HepG2 (cell line): ENCODE data around the gene CDC42EP4. TPM values are rescaled to one million over a fixed set of nuclear protein-coding genes. Genes with fewer than 3 reads are reported as not detected.

Experiments used
- ATAC-seq: fragments of 200-7000 bp; cut with Tn5 transposase; 3 replicates; pipeline ENCODE4 v1.9.1; 2020; ENCODE audit warnings: mild to moderate bottlenecking, moderate library complexity
- BruUV-seq: library from RNA; stranded (reverse); fragments of 400-500 nt; replicated peaks from 2 replicates; lab custom pipeline; 2021; lab: Mats Ljungman, UMichigan
- CTCF ChIA-PET: fragments of 300-600 bp; formaldehyde crosslinking; extraction: SDS; loops from one replicate; lab custom pipeline; 2021; ENCODE audit warnings: low total read pairs, inconsistent platforms, low intra/inter-chr PET ratio; lab: Yijun Ruan, JAX
- POLR2A ChIA-PET: fragments of 350-600 bp; sonication (Branson Sonifier 250); formaldehyde crosslinking; loops from one replicate; lab custom pipeline; 2020; ENCODE audit warnings: antibody characterized with exemption, inconsistent platforms; lab: Yijun Ruan, JAX
- DNase-seq: peaks from one replicate; pipeline ENCODE4 v3.0.0-alpha.2; 2015; ENCODE audit warnings: low spot score
- FAIRE-seq: peaks from 3 replicates; lab custom pipeline; 2011; peaks lifted over from hg19 to GRCh38; lab: Jason Lieb, UNC
- H2AFZ ChIP-seq: one replicate; pipeline ENCODE4 v1.6.1; 2011; ENCODE audit warnings: low read length, inconsistent platforms
- H3K27ac ChIP-seq: fragments of 300-600 bp; 3 replicates; pipeline ENCODE4 v1.8.0; 2011; ENCODE audit warnings: mixed run types, mild to moderate bottlenecking, mixed read lengths, low read length, inconsistent platforms; ENCODE audit not compliant: insufficient read depth; ENCODE audit errors: extremely low read length
- H3K27me3 ChIP-seq, 2 experiments: fragments of 200-600 bp in 1 of 2; 2 replicates in 1 of 2; 3 replicates in 1 of 2; pipeline versions ENCODE4 v1.6.0 to v1.8.0; 2011; ENCODE audit warnings: low read length in 2 of 2, mild to moderate bottlenecking in 2 of 2, moderate library complexity in 2 of 2, inconsistent platforms in 1 of 2; ENCODE audit not compliant: insufficient read depth in 2 of 2, control insufficient read depth in 1 of 2
- H3K36me3 ChIP-seq, 2 experiments: fragments of 200-600 bp in 1 of 2; replicated peaks in 1 of 2; 2 replicates in 1 of 2; 3 replicates in 1 of 2; pipeline versions ENCODE4 v1.5.1 to v1.8.0; 2011; ENCODE audit warnings: low read length in 2 of 2, inconsistent platforms in 1 of 2; ENCODE audit not compliant: insufficient read depth in 2 of 2, control insufficient read depth in 1 of 2
- H3K4me1 ChIP-seq: 2 replicates; pipeline ENCODE4 v1.5.1; 2012; ENCODE audit warnings: low read length, inconsistent platforms; ENCODE audit not compliant: insufficient read depth
- H3K4me2 ChIP-seq: 2 replicates; pipeline ENCODE4 v1.6.0; 2011; ENCODE audit warnings: low read depth, low read length, inconsistent platforms
- H3K4me3 ChIP-seq, 3 experiments: fragments of 200-600 bp in 1 of 3; sonication (generic), shearing (Covaris generic) in 1 of 3; replicated peaks in 1 of 3; 2 replicates each; pipeline ENCODE4 v1.5.1; 2011 to 2016; ENCODE audit warnings: low read length in 3 of 3, inconsistent platforms in 2 of 3, low read depth in 2 of 3, mild to moderate bottlenecking in 2 of 3, control low read depth in 1 of 3, mixed read lengths in 1 of 3; ENCODE audit not compliant: insufficient read depth in 1 of 3
- H3K79me2 ChIP-seq: one replicate; pipeline ENCODE4 v1.6.1; 2011; ENCODE audit warnings: low read length, inconsistent platforms; ENCODE audit not compliant: insufficient read depth
- H3K9ac ChIP-seq: 2 replicates; pipeline ENCODE4 v1.6.0; 2011; ENCODE audit warnings: mild to moderate bottlenecking, low read depth, low read length, inconsistent platforms; ENCODE audit not compliant: insufficient read depth
- H3K9me3 ChIP-seq: 2 replicates; pipeline ENCODE4 v1.5.1; 2012; ENCODE audit warnings: mild to moderate bottlenecking, low read length
- H4K20me1 ChIP-seq: 2 replicates; pipeline ENCODE4 v1.6.0; 2011; ENCODE audit warnings: inconsistent platforms, mild to moderate bottlenecking, low read length, moderate library complexity; ENCODE audit not compliant: insufficient read depth
- BORCS8-MEF2B ChIP-seq: sonication (generic); formaldehyde crosslinking; IDR thresholded peaks from 2 replicates; pipeline ENCODE4 v1.8.0; 2022; ENCODE audit warnings: mild to moderate bottlenecking, missing genetic modification reagents
- CAMTA2 ChIP-seq: sonication (generic); formaldehyde crosslinking; IDR thresholded peaks from 2 replicates; pipeline ENCODE4 v1.4.0; 2020; ENCODE audit warnings: mild to moderate bottlenecking, missing genetic modification reagents, borderline replicate concordance
- CEBPG ChIP-seq: IDR thresholded peaks from 2 replicates; pipeline ENCODE4 v1.6.1; 2016
- ELK4 ChIP-seq: sonication (generic); formaldehyde crosslinking; IDR thresholded peaks from 2 replicates; pipeline ENCODE4 v1.9.0; 2021; ENCODE audit warnings: missing genetic modification reagents, borderline replicate concordance
- FOXO1 ChIP-seq: sonication (generic); formaldehyde crosslinking; IDR thresholded peaks from 2 replicates; pipeline ENCODE4 v1.4.0; 2020; ENCODE audit warnings: missing genetic modification reagents
- HCFC1 ChIP-seq: fragments of 150-350 bp; IDR thresholded peaks from 2 replicates; pipeline ENCODE4 v1.6.1; 2014; ENCODE audit warnings: low read depth, low read length
- HNRNPK ChIP-seq: fragments of 200-400 bp; formaldehyde crosslinking; IDR thresholded peaks from 2 replicates; pipeline ENCODE4 v1.6.1; 2018; ENCODE audit warnings: low read length, low read depth, moderate library complexity, mild to moderate bottlenecking; ENCODE audit not compliant: poor library complexity, severe bottlenecking
- HOXD1 ChIP-seq: sonication (generic); formaldehyde crosslinking; IDR thresholded peaks from 2 replicates; pipeline ENCODE4 v1.5.0; 2020; ENCODE audit warnings: missing genetic modification reagents
- KLF12 ChIP-seq: sonication (generic); formaldehyde crosslinking; IDR thresholded peaks from 2 replicates; pipeline ENCODE4 v1.4.0; 2020; ENCODE audit warnings: missing genetic modification reagents, borderline replicate concordance
- LBX2 ChIP-seq: sonication (generic); formaldehyde crosslinking; IDR thresholded peaks from 2 replicates; pipeline ENCODE4 v1.5.0; 2020; ENCODE audit warnings: missing genetic modification reagents, mild to moderate bottlenecking, borderline replicate concordance
- POLR2AphosphoS5 ChIP-seq: IDR thresholded peaks from 2 replicates; pipeline ENCODE4 v1.6.1; 2012; ENCODE audit warnings: low read depth, low read length
- POLR2G ChIP-seq: fragments of 200-400 bp; formaldehyde crosslinking; IDR thresholded peaks from 2 replicates; pipeline ENCODE4 v1.6.1; 2018; ENCODE audit warnings: mild to moderate bottlenecking, low read depth, low read length, moderate library complexity
- RBM22 ChIP-seq: fragments of 200-400 bp; formaldehyde crosslinking; optimal IDR thresholded peaks from 2 replicates; pipeline ENCODE3; 2017; ENCODE audit warnings: mild to moderate bottlenecking, low read length, moderate library complexity
- RXRA ChIP-seq: sonication (generic); formaldehyde crosslinking; IDR thresholded peaks from 2 replicates; pipeline ENCODE4 v1.5.1; 2020; ENCODE audit warnings: missing genetic modification reagents
- ZBTB46 ChIP-seq: sonication (generic); formaldehyde crosslinking; IDR thresholded peaks from 2 replicates; pipeline ENCODE4 v1.4.0; 2020; ENCODE audit warnings: mild to moderate bottlenecking, missing genetic modification reagents, borderline replicate concordance
- ZFP41 ChIP-seq: sonication (generic); formaldehyde crosslinking; IDR thresholded peaks from 2 replicates; pipeline ENCODE4 v1.4.0; 2020; ENCODE audit warnings: mild to moderate bottlenecking, missing genetic modification reagents, borderline replicate concordance
- ZNF263 ChIP-seq: sonication (generic); formaldehyde crosslinking; IDR thresholded peaks from 2 replicates; pipeline ENCODE4 v1.4.0; 2020; ENCODE audit warnings: missing genetic modification reagents
- ZNF329 ChIP-seq: sonication (generic); formaldehyde crosslinking; IDR thresholded peaks from 2 replicates; pipeline ENCODE4 v1.9.0; 2021; ENCODE audit warnings: low read depth, mild to moderate bottlenecking, missing genetic modification reagents
- ZNF367 ChIP-seq: sonication (generic); formaldehyde crosslinking; IDR thresholded peaks from 2 replicates; pipeline ENCODE4 v1.4.0; 2020; ENCODE audit warnings: missing genetic modification reagents, borderline replicate concordance
- ZNF773 ChIP-seq: sonication (generic); formaldehyde crosslinking; IDR thresholded peaks from 2 replicates; pipeline ENCODE4 v1.4.0; 2020; ENCODE audit warnings: missing genetic modification reagents, borderline replicate concordance
- ZNF784 ChIP-seq: sonication (generic); formaldehyde crosslinking; IDR thresholded peaks from 2 replicates; pipeline ENCODE4 v1.5.1; 2020; ENCODE audit warnings: missing genetic modification reagents, mild to moderate bottlenecking, borderline replicate concordance
- ZNF839 ChIP-seq: sonication (generic); formaldehyde crosslinking; IDR thresholded peaks from 2 replicates; pipeline ENCODE4 v1.4.0; 2020; ENCODE audit warnings: missing genetic modification reagents, mild to moderate bottlenecking, borderline replicate concordance
- WGBS: methylation state at CpG from one replicate; pipeline ENCODE4 v1.1.6; 2017; ENCODE audit warnings: low lambda C conversion rate; 5-methylcytosine and 5-hydroxymethylcytosine counted together
- in situ Hi-C: cut with HindIII; loops from 2 replicates; pipeline ENCODE4 v1.10.0; 2017; ENCODE audit warnings: low pct_unique_long_range_greater_than_20kb; ENCODE audit not compliant: extremely low pct_ligation_motif_present
- intact Hi-C: fragments of 100-400 bp; cut with micrococcal nuclease; formaldehyde crosslinking; loops from one replicate; pipeline ENCODE4 v1.10.0; 2022; ENCODE audit not compliant: unreplicated experiment
- polyA plus RNA-seq, 8 experiments: library from polyadenylated mRNA; depleted of rRNA in 3 of 8; stranded (reverse) in 7 of 8; unstranded in 1 of 8; fragments of >200 nt; fragmentation: Illumina TruSeq in 4 of 8; extraction: Trizol in 4 of 8; gene quantifications; 2 replicates each; pipeline versions ENCODE4 v1.2.1 to v1.2.3, GENCODE V29; 2011 to 2016; ENCODE audit warnings: low read depth in 4 of 8, missing spikeins in 1 of 8, mixed read lengths in 1 of 8; ENCODE audit not compliant: insufficient read depth in 1 of 8
- total RNA-seq, 5 experiments: library from RNA; depleted of rRNA; stranded (reverse); fragments of >200 nt; fragmentation: Illumina TruSeq; extraction: Trizol; gene quantifications; 2 replicates each; pipeline ENCODE4 v1.2.3, GENCODE V29; 2016; ENCODE audit warnings: low read depth in 1 of 5

The CDC42EP4 gene
- total and polyA plus RNA-seq, 2 of the 13 experiments (the other 11 are each of a cell fraction or from before 2014, with no cell fraction given): 19.0 to 54.0 TPM

GRCh38 chr17:73293480-73293911 is 18.3 kb downstream of the CDC42EP4 start:
- Histone ChIP-seq H3K4me1 (peaks cover 92% of the 10 kb centered on the region), H3K4me3 (no peak overlapping the region), H3K27me3 (no peaks in the 10 kb centered on the region), H4K20me1 (peaks cover 44% of the 10 kb centered on the region; the same call in 1 of the 2 replicates), H3K36me3 (peaks cover 5 to 11% of the 10 kb centered on the region in 2 experiments; a peak in 2 of 5 replicates), H3K27ac (no peak overlapping the region), H3K9me3 (no peaks in the 10 kb centered on the region), H3K4me2 (no peak overlapping the region), H3K9ac (no peak overlapping the region), H3K79me2 (peaks cover 74% of the 10 kb centered on the region), H2AFZ (no peak overlapping the region)
- in situ Hi-C loops: loop anchor here (25.0 kb wide), 1 partner anchor 1144 kb away; the partner anchor contains the start of gene GPRC5C
- intact Hi-C loops: no loop called here
- 87% methylated on average over 9 of the region's 9 CpGs for WGBS
- BruUV-seq: no TSS peak
- CTCF ChIA-PET: no interaction called here
- POLR2A ChIA-PET: interaction anchor here (7.9 kb wide), 1 partner anchor 15 kb away, joined by 77 read pairs; no protein-coding TSS in a partner anchor
- ATAC-seq: no peak
- FAIRE-seq: no peak
- DNase-seq: no peak
- TF ChIP-seq LBX2 (CRISPR knock-in tag) (no peak), ZNF839 (no peak), ZNF329 (CRISPR knock-in tag) (no peak), ZNF263 (CRISPR knock-in tag) (no peak), HCFC1 (no peak), RBM22 (peak; percentile 32), POLR2AphosphoS5 (no peak), ZNF367 (CRISPR knock-in tag) (no peak), ZFP41 (CRISPR knock-in tag) (no peak), RXRA (CRISPR knock-in tag) (peak; percentile 16; the same call in 1 of the 2 replicates), CAMTA2 (no peak), HNRNPK (no peak), KLF12 (CRISPR knock-in tag) (no peak), ZNF773 (CRISPR knock-in tag) (no peak), ZNF784 (CRISPR knock-in tag) (no peak), BORCS8-MEF2B (CRISPR knock-in tag) (0 out of 2 replicates have a peak, but pooled peaks have one; percentile 25), HOXD1 (no peak), ZBTB46 (no peak), POLR2G (no peak), ELK4 (CRISPR knock-in tag) (no peak), FOXO1 (CRISPR knock-in tag) (no peak), CEBPG (CRISPR knock-in tag) (peak; percentile 65)
